SK-N-SH (cell line): ENCODE measurements around the gene AIP. TPM values are rescaled to one million over a fixed set of nuclear protein-coding genes. Genes with fewer than 3 reads are reported as not detected.

ENCODE experiments used
- CTCF ChIA-PET: fragments of 300-600, 350-600 bp; formaldehyde crosslinking; extraction: SDS; loops from one replicate; lab custom pipeline; 2021; lab: Yijun Ruan, JAX
- POLR2A ChIA-PET: fragments of 350-600 bp; sonication (Branson Sonifier 250); formaldehyde crosslinking; extraction: SDS; loops from one replicate; lab custom pipeline; 2020; ENCODE audit warnings: antibody characterized with exemption, inconsistent platforms; lab: Yijun Ruan, JAX
- DNase-seq: peaks from one replicate; pipeline ENCODE4 v3.0.0; 2012
- H2AFZ ChIP-seq: fragments of 200-600 bp; sonication (generic); 2 replicates; pipeline ENCODE4 v1.8.1; 2016; ENCODE audit warnings: antibody characterized with exemption, mild to moderate bottlenecking, low read depth
- H3F3A ChIP-seq: fragments of 200-600 bp; sonication (generic); replicated peaks from 2 replicates; pipeline ENCODE3; 2016; ENCODE audit warnings: antibody characterized with exemption, mild to moderate bottlenecking; ENCODE audit not compliant: insufficient read depth
- H3K27ac ChIP-seq, 2 experiments: fragments of 200-500 bp in 1 of 2; fragments of 200-600 bp in 1 of 2; sonication (Bioruptor generic) in 1 of 2; sonication (generic), shearing (Covaris generic) in 1 of 2; 2 replicates each; pipeline versions ENCODE4 v1.5.1 to v1.6.1; 2014 to 2016; ENCODE audit warnings: low read depth in 2 of 2, inconsistent platforms in 1 of 2, low read length in 1 of 2, mild to moderate bottlenecking in 1 of 2, mixed read lengths in 1 of 2
- H3K27me3 ChIP-seq: fragments of 200-600 bp; sonication (generic), shearing (Covaris generic); 2 replicates; pipeline ENCODE4 v1.6.1; 2016; ENCODE audit warnings: mixed run types; ENCODE audit not compliant: insufficient read depth
- H3K36me3 ChIP-seq, 2 experiments: fragments of 200-500 bp in 1 of 2; fragments of 200-600 bp in 1 of 2; sonication (Bioruptor generic) in 1 of 2; sonication (generic) in 1 of 2; replicated peaks in 1 of 2; 2 replicates each; pipeline versions ENCODE3 to v1.5.1; 2014 to 2016; ENCODE audit warnings: low read length in 1 of 2, mild to moderate bottlenecking in 1 of 2; ENCODE audit not compliant: insufficient read depth in 2 of 2, control insufficient read depth in 1 of 2
- H3K4me1 ChIP-seq, 2 experiments: fragments of 200-500 bp in 1 of 2; fragments of 200-600 bp in 1 of 2; sonication (Bioruptor generic) in 1 of 2; sonication (generic), shearing (Covaris generic) in 1 of 2; 2 replicates each; pipeline versions ENCODE4 v1.5.1 to v1.6.1; 2014 to 2016; ENCODE audit warnings: low read depth in 1 of 2, low read length in 1 of 2, mixed run types in 1 of 2; ENCODE audit not compliant: insufficient read depth in 2 of 2, control insufficient read depth in 1 of 2
- H3K4me2 ChIP-seq: fragments of 200-600 bp; sonication (generic), shearing (Covaris generic); 2 replicates; pipeline ENCODE4 v1.6.1; 2017; ENCODE audit warnings: mixed run types
- H3K4me3 ChIP-seq, 2 experiments: fragments of 200-500 bp in 1 of 2; fragments of 200-600 bp in 1 of 2; sonication (Bioruptor generic) in 1 of 2; sonication (generic), shearing (Covaris generic) in 1 of 2; 2 replicates each; pipeline versions ENCODE4 v1.5.1 to v1.8.1; 2014 to 2016; ENCODE audit warnings: low read depth in 2 of 2, inconsistent platforms in 1 of 2, low read length in 1 of 2, mild to moderate bottlenecking in 1 of 2, mixed read lengths in 1 of 2, moderate library complexity in 1 of 2
- H3K79me2 ChIP-seq: fragments of 200-600 bp; sonication (generic); 2 replicates; pipeline ENCODE4 v1.8.1; 2017; ENCODE audit warnings: mild to moderate bottlenecking; ENCODE audit not compliant: insufficient read depth
- H3K9ac ChIP-seq: fragments of 200-600 bp; sonication (generic); 2 replicates; pipeline ENCODE4 v1.6.1; 2017; ENCODE audit warnings: mixed run types
- H3K9me2 ChIP-seq: fragments of 200-600 bp; sonication (generic); 2 replicates; pipeline ENCODE4 v1.6.1; 2017; ENCODE audit warnings: mixed run types
- H3K9me3 ChIP-seq: fragments of 200-600 bp; sonication (generic); 2 replicates; pipeline ENCODE4 v1.6.1; 2017; ENCODE audit warnings: mixed run types, mild to moderate bottlenecking, moderate library complexity
- H4K20me1 ChIP-seq: fragments of 200-600 bp; sonication (generic); 2 replicates; pipeline ENCODE4 v1.6.1; 2017; ENCODE audit warnings: mild to moderate bottlenecking, mixed run types; ENCODE audit not compliant: insufficient read depth
- EP300 ChIP-seq, 2 experiments: IDR thresholded peaks; 2 replicates each; pipeline versions ENCODE4 v1.4.0 to v1.6.1; 2012; ENCODE audit warnings: borderline replicate concordance in 1 of 2, low read depth in 1 of 2, low read length in 1 of 2
- FOXJ3 ChIP-seq: sonication (generic); formaldehyde crosslinking; IDR thresholded peaks from 2 replicates; pipeline ENCODE4 v1.5.1; 2020; ENCODE audit warnings: mild to moderate bottlenecking, missing genetic modification reagents
- GABPA ChIP-seq: IDR thresholded peaks from 2 replicates; pipeline ENCODE4 v1.4.0; 2012; ENCODE audit warnings: low read depth, mild to moderate bottlenecking
- MXI1 ChIP-seq: IDR thresholded peaks from 2 replicates; pipeline ENCODE4 v1.6.1; 2012; ENCODE audit warnings: mild to moderate bottlenecking, low read depth, low read length, improper control_type of control experiment
- NFIC ChIP-seq: IDR thresholded peaks from 2 replicates; pipeline ENCODE4 v1.4.0; 2012; ENCODE audit warnings: borderline replicate concordance
- RCOR1 ChIP-seq: fragments of 150-350 bp; IDR thresholded peaks from 2 replicates; pipeline ENCODE4 v1.6.1; 2017; ENCODE audit warnings: antibody characterized with exemption, low read length
- RXRA ChIP-seq: IDR thresholded peaks from 2 replicates; pipeline ENCODE4 v1.4.0; 2012; ENCODE audit warnings: low read depth, mild to moderate bottlenecking, borderline replicate concordance
- SIN3A ChIP-seq: IDR thresholded peaks from 2 replicates; pipeline ENCODE4 v1.6.1; 2012; ENCODE audit warnings: low read depth, mild to moderate bottlenecking, low read length, moderate library complexity, borderline replicate concordance
- SMC3 ChIP-seq: IDR thresholded peaks from 2 replicates; pipeline ENCODE4 v1.6.1; 2012; ENCODE audit warnings: low read depth, low read length, improper control_type of control experiment
- TAF1 ChIP-seq: IDR thresholded peaks from 2 replicates; pipeline ENCODE4 v1.6.1; 2012; ENCODE audit warnings: low read depth, mild to moderate bottlenecking, low read length, moderate library complexity, borderline replicate concordance
- YY1 ChIP-seq: IDR thresholded peaks from 2 replicates; pipeline ENCODE4 v1.4.0; 2012; ENCODE audit warnings: low read depth, mild to moderate bottlenecking
- WGBS: methylation state at CpG from one replicate; pipeline ENCODE4 v1.1.6; 2017; ENCODE audit warnings: low lambda C conversion rate; 5-methylcytosine and 5-hydroxymethylcytosine counted together
- polyA plus RNA-seq, 3 experiments: library from polyadenylated mRNA; depleted of rRNA; stranded (reverse); fragments of >200 nt; gene quantifications; 2 replicates each; pipeline ENCODE4 v1.2.3, GENCODE V29; 2012
- TF ChIP-seq, protein P1 (sequence below): fragments of 150-350 bp; IDR thresholded peaks from 2 replicates; pipeline ENCODE4 v1.6.1; 2016; ENCODE audit warnings: mild to moderate bottlenecking, low read depth, low read length
- TF ChIP-seq, protein P2 (sequence below): fragments of 200-600 bp; sonication (generic); IDR thresholded peaks from 2 replicates; pipeline ENCODE4 v1.6.1; 2017; ENCODE audit warnings: antibody characterized with exemption, mild to moderate bottlenecking, moderate library complexity
- TF ChIP-seq, protein P3 (sequence below): IDR thresholded peaks from 2 replicates; pipeline ENCODE4; 2012
- TF ChIP-seq, protein P4 (sequence below): IDR thresholded peaks from 2 replicates; pipeline ENCODE4 v1.6.1; 2012; ENCODE audit warnings: mild to moderate bottlenecking, low read depth, low read length, moderate library complexity
- TF ChIP-seq, protein P5 (sequence below): IDR thresholded peaks from 2 replicates; pipeline ENCODE4 v1.4.0; 2012; ENCODE audit warnings: low read depth, borderline replicate concordance

AIP gene
- polyA plus RNA-seq, 1 of the 3 experiments (the other 2 are of a cell fraction) = 207 TPM

DNA sequence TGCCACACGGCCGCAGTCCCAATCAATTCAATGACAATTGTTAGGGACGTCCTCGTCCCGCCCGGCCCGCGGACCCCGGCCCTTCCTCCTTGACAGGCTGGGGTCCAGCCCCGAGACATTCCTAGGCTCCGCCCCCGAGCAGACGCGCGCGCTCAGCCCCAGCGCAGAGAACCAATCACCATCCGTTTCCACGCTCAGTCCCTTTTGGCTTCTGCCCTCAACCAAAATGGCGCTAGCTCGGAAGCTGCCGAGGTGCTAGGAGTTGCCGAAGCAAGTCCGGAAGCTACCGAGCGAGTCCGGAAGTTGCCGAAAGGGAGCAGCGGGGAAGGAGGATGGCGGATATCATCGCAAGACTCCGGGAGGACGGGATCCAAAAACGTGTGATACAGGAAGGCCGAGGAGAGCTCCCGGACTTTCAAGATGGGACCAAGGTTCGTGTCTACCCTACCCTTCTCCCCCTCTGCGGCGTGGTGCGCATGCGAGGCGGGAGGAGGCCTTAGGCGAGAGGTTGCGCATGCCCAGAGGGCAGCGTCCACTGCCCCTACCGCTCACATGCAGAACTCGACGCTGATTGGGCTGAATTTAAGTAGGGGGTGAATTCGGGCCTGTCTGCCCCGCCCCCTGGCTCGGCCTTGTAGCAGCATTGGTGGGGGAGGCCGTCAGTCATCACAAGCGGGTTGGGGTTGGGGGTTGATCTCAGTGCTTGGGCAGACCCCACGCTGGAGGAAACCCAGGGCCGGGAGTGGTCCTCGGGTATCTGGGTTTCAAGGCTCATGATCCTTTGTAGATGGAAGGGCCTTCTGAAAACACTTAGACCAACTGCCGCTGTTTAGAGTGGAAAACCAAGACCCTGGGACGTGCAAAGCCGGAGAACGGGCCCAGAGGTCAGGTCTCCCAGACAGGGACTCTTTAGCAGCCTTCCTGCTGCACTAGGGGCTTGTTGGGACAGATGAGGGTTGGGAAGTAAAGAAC lies at the start of gene AIP (continued):
- TF ChIP-seq, protein P1, sequence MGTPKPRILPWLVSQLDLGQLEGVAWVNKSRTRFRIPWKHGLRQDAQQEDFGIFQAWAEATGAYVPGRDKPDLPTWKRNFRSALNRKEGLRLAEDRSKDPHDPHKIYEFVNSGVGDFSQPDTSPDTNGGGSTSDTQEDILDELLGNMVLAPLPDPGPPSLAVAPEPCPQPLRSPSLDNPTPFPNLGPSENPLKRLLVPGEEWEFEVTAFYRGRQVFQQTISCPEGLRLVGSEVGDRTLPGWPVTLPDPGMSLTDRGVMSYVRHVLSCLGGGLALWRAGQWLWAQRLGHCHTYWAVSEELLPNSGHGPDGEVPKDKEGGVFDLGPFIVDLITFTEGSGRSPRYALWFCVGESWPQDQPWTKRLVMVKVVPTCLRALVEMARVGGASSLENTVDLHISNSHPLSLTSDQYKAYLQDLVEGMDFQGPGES = no peak
- peak; percentile 69 for TF ChIP-seq MXI1
- TF ChIP-seq RCOR1 = no peak
- TF ChIP-seq RXRA = no peak
- no peak for TF ChIP-seq FOXJ3 (CRISPR knock-in tag)

DNA sequence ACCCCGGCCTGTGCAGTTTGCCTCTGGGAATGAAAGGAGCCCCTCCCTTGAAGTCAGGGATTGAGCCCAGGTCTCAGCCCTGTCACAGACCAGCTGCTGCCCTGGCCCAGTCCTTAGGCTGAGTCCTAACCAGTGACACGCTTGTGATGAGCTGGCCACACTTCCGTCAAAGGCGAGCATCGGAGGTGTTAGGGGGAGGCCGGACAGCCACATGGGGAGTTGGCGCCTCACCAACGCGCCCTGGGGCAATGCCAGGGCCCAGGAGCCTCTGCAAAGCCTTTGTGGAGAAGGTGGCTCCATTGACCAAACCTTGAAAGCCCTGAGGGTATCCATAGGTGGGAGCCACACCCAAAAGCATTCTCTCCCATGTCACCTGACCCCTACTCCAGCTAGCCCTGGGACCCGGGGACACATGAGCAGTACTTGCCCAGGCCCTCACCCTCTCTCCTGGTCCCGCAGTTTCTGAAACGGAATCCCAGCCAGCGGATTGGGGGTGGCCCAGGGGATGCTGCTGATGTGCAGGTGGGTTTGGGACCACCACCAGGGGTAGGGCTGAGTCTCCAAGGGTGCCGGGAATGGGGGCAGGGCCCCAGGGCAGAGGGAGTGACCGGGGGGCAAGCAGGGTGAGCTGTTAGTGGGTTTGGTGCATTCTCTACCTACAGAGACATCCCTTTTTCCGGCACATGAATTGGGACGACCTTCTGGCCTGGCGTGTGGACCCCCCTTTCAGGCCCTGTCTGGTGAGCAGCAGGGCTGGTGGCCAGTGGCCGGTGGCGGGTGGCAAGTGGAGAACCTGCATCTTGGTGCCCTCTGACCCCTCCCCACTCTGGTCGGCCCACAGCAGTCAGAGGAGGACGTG lies 49.1 kb upstream of the AIP start:
- peaks cover 3 to 7% of the 10 kb centered on the region in 2 experiments; a peak in 1 of 4 replicates for H3K4me1 ChIP-seq
- H4K20me1 ChIP-seq = no peaks in the 10 kb centered on the region
- peaks cover 23% of the 10 kb centered on the region for H3K79me2 ChIP-seq
- H3K4me3 ChIP-seq = no peak overlapping the region
- no peaks in the 10 kb centered on the region for H3K27me3 ChIP-seq
- no peaks in the 10 kb centered on the region for H3K9me2 ChIP-seq
- no peaks in the 10 kb centered on the region for H3F3A ChIP-seq
- 92% methylated on average over 6 of the region's 22 CpGs for WGBS
- ChIA-PET POLR2A (no interaction called here), CTCF (interaction anchor here (0.6 kb wide), 1 partner anchor 27 kb away, joined by 3 read pairs; no protein-coding TSS in a partner anchor)
- no peak overlapping the region for H2AFZ ChIP-seq
- H3K9me3 ChIP-seq = no peaks in the 10 kb centered on the region
- no peak for DNase-seq
- H3K36me3 ChIP-seq = peaks cover 3 to 39% of the 10 kb centered on the region in 2 experiments
- TF ChIP-seq SIN3A = no peak
- no peak for TF ChIP-seq EP300 (IDR thresholded peaks at IDR 0.05; ENCODE audit: borderline replicate concordance in 1 of 2, low read depth in 1 of 2, low read length in 1 of 2)
- TF ChIP-seq SMC3 = no peak
- TF ChIP-seq, protein P2, sequence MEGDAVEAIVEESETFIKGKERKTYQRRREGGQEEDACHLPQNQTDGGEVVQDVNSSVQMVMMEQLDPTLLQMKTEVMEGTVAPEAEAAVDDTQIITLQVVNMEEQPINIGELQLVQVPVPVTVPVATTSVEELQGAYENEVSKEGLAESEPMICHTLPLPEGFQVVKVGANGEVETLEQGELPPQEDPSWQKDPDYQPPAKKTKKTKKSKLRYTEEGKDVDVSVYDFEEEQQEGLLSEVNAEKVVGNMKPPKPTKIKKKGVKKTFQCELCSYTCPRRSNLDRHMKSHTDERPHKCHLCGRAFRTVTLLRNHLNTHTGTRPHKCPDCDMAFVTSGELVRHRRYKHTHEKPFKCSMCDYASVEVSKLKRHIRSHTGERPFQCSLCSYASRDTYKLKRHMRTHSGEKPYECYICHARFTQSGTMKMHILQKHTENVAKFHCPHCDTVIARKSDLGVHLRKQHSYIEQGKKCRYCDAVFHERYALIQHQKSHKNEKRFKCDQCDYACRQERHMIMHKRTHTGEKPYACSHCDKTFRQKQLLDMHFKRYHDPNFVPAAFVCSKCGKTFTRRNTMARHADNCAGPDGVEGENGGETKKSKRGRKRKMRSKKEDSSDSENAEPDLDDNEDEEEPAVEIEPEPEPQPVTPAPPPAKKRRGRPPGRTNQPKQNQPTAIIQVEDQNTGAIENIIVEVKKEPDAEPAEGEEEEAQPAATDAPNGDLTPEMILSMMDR = no peak
- no peak for TF ChIP-seq YY1
- TF ChIP-seq, protein P3, sequence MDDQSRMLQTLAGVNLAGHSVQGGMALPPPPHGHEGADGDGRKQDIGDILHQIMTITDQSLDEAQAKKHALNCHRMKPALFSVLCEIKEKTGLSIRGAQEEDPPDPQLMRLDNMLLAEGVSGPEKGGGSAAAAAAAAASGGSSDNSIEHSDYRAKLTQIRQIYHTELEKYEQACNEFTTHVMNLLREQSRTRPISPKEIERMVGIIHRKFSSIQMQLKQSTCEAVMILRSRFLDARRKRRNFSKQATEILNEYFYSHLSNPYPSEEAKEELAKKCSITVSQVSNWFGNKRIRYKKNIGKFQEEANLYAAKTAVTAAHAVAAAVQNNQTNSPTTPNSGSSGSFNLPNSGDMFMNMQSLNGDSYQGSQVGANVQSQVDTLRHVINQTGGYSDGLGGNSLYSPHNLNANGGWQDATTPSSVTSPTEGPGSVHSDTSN = no peak
- no peak for TF ChIP-seq NFIC
- TF ChIP-seq FOXJ3 (CRISPR knock-in tag) = no peak
- no peak for TF ChIP-seq GABPA
- TF ChIP-seq, protein P4, sequence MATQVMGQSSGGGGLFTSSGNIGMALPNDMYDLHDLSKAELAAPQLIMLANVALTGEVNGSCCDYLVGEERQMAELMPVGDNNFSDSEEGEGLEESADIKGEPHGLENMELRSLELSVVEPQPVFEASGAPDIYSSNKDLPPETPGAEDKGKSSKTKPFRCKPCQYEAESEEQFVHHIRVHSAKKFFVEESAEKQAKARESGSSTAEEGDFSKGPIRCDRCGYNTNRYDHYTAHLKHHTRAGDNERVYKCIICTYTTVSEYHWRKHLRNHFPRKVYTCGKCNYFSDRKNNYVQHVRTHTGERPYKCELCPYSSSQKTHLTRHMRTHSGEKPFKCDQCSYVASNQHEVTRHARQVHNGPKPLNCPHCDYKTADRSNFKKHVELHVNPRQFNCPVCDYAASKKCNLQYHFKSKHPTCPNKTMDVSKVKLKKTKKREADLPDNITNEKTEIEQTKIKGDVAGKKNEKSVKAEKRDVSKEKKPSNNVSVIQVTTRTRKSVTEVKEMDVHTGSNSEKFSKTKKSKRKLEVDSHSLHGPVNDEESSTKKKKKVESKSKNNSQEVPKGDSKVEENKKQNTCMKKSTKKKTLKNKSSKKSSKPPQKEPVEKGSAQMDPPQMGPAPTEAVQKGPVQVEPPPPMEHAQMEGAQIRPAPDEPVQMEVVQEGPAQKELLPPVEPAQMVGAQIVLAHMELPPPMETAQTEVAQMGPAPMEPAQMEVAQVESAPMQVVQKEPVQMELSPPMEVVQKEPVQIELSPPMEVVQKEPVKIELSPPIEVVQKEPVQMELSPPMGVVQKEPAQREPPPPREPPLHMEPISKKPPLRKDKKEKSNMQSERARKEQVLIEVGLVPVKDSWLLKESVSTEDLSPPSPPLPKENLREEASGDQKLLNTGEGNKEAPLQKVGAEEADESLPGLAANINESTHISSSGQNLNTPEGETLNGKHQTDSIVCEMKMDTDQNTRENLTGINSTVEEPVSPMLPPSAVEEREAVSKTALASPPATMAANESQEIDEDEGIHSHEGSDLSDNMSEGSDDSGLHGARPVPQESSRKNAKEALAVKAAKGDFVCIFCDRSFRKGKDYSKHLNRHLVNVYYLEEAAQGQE = no peak
- TF ChIP-seq, protein P1 = no peak
- TF ChIP-seq TAF1 = no peak
- TF ChIP-seq, protein P5, sequence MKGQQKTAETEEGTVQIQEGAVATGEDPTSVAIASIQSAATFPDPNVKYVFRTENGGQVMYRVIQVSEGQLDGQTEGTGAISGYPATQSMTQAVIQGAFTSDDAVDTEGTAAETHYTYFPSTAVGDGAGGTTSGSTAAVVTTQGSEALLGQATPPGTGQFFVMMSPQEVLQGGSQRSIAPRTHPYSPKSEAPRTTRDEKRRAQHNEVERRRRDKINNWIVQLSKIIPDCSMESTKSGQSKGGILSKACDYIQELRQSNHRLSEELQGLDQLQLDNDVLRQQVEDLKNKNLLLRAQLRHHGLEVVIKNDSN = no peak
- no peak overlapping the region for H3K27ac ChIP-seq
- H3K9ac ChIP-seq = no peak overlapping the region
- H3K4me2 ChIP-seq = no peak overlapping the region
